ENCODE results near the gene ZC4H2. TPM values are rescaled to one million over a fixed set of nuclear protein-coding genes. Genes with fewer than 3 reads are reported as not detected.
A peak's percentile ranks its signal among the peaks of the same experiment; 100 is the strongest.
"Not testable (repeated sequence)": the region's sequence is repeated elsewhere in the genome, so short reads cannot be mapped to it uniquely, and the experiment has no call there.

The ZC4H2 gene, protein sequence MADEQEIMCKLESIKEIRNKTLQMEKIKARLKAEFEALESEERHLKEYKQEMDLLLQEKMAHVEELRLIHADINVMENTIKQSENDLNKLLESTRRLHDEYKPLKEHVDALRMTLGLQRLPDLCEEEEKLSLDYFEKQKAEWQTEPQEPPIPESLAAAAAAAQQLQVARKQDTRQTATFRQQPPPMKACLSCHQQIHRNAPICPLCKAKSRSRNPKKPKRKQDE
- 39.9 TPM for total RNA-seq

DNA sequence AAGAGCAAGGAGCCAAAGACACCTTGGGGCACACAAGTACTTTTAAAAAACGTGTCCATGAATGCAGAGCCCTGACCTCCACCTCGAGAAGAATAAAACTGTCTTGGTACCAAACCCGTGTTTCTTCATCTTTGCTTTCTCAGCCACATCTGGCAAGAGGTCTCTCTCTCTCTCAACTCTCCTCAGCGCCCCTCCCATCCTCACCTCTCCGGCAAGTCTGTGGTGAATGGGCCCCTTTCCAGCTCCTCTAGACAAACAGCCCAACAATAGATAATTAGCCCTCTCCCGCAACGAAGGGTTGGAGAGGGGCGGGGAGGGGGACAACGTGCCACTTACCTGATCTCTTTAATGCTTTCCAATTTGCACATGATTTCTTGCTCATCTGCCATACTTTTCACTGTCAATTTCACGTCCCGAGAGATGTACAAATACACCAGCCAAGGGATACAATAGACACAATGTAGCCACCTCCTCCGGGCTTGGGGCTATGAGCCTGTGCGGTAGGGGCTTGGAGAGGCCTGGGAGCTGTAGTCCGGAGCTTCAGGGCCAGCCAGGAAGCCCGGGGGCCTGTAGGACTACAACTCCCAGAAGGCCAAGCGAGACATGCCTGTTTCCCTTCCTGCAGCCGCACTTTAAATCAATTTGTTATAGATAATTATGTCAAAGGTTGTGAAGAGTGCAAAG, at the start of gene ZC4H2:
TSS of gene ZC4H2 (minus strand) at position 462 of the 684 bp plus-strand sequence. CDS start at position 389, 73 bp downstream.
- Histone ChIP-seq H3K4me1 (peaks cover 0 to 2% of the 10 kb centered on the region in 2 donors), H3K27ac (peak within 1 kb of the TSS in 1 of 2 donors; percentile 20), H3K27me3 (no peaks in the 10 kb centered on the region), H3K9me3 (no peaks in the 10 kb centered on the region), H3K36me3 (no peaks in the 10 kb centered on the region), H3K4me3 (peak within 1 kb of the TSS; percentile 46 to 73)
- intact Hi-C loops (cut with DNase I) = no loop called here
- DNase-seq (ENCODE audit: low spot score in 2 of 2) = peak; percentile 16 to 84
- TF ChIP-seq, protein P1, sequence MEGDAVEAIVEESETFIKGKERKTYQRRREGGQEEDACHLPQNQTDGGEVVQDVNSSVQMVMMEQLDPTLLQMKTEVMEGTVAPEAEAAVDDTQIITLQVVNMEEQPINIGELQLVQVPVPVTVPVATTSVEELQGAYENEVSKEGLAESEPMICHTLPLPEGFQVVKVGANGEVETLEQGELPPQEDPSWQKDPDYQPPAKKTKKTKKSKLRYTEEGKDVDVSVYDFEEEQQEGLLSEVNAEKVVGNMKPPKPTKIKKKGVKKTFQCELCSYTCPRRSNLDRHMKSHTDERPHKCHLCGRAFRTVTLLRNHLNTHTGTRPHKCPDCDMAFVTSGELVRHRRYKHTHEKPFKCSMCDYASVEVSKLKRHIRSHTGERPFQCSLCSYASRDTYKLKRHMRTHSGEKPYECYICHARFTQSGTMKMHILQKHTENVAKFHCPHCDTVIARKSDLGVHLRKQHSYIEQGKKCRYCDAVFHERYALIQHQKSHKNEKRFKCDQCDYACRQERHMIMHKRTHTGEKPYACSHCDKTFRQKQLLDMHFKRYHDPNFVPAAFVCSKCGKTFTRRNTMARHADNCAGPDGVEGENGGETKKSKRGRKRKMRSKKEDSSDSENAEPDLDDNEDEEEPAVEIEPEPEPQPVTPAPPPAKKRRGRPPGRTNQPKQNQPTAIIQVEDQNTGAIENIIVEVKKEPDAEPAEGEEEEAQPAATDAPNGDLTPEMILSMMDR (IDR thresholded peaks at IDR 0.05) = no peak

DNA sequence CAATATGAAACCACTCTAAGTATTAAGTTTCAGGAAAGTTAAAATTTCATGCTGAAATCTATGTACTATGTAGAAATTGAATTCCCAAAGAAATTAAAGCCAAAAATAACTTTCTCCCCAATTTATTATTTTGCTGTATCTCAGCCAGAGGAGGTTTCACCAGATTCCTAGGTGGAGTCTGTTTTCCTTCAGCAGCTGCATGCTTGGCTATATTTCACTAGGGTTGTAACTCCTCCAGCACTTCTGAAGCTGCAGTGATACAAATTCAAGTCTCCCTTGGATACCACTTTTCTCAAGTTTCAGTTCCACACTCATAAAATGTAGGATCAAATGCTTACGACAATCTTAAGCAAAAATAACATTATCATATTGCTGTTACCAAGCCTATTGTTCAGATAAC, 41.2 kb upstream of the ZC4H2 start:
- intact Hi-C loops (cut with DNase I) = no loop called here
- no peaks in the 10 kb centered on the region for H3K4me1 ChIP-seq
- H3K9me3 ChIP-seq = no peaks in the 10 kb centered on the region
- H3K27me3 ChIP-seq = no peaks in the 10 kb centered on the region
- no peak overlapping the region for H3K4me3 ChIP-seq
- H3K36me3 ChIP-seq = no peaks in the 10 kb centered on the region
- H3K27ac ChIP-seq = no peak overlapping the region
- TF ChIP-seq, protein P1 (IDR thresholded peaks at IDR 0.05) = no peak
- no peak for DNase-seq (ENCODE audit: low spot score in 2 of 2)

DNA sequence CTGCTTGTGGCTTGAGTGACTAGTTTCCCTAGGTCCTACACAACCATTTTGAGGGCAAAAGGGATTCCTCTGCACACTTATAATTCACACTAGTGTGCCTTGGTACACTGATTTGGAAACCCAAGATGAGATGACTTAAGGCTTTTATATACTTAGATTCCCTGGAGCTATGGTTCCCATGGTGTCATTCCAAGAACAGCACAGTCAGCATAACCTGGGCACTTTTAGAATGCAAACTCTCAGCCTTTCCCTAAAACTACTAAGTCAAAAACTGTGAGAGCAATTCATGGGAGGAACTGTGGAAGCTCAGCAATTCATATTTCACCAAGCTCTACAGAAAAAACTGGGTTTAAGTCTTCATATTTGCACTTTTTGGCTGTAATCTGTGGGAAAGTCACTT, 38.0 kb upstream of the ZC4H2 start:
- no peak for DNase-seq (ENCODE audit: low spot score in 2 of 2)
- Histone ChIP-seq H3K4me3 (no peak overlapping the region), H3K4me1 (no peaks in the 10 kb centered on the region), H3K36me3 (no peaks in the 10 kb centered on the region), H3K9me3 (no peaks in the 10 kb centered on the region), H3K27me3 (no peaks in the 10 kb centered on the region), H3K27ac (no peak overlapping the region)
- intact Hi-C loops (cut with DNase I) = no loop called here
- TF ChIP-seq, protein P1 (IDR thresholded peaks at IDR 0.05) = no peak

DNA sequence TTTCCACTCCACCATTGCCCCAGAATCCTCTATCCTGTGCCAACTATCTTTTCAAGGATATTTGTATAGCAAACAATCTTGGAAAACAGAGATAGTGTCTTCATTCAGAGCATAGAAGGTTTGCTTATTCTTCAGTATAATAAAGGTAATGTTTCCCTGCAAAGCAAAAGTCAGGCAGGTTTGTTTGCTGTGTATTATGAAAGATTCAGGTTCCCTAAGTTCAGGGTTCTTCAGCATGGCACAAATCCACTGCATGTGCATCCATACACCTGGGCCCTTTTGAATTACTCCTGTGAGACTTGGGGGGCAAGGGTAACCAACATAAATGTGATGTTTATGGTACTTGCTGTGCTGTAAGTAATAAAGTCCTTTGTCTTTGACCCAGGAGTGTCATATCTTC, 33.2 kb upstream of the ZC4H2 start:
- H3K9me3 ChIP-seq = peaks cover 0 to 3% of the 10 kb centered on the region in 2 donors
- no peak overlapping the region for H3K27ac ChIP-seq
- intact Hi-C loops (cut with DNase I) = no loop called here
- DNase-seq (ENCODE audit: low spot score in 2 of 2) = no peak
- H3K27me3 ChIP-seq = no peaks in the 10 kb centered on the region
- H3K4me3 ChIP-seq = no peak overlapping the region
- H3K4me1 ChIP-seq = no peaks in the 10 kb centered on the region
- TF ChIP-seq, protein P1 (IDR thresholded peaks at IDR 0.05) = no peak
- H3K36me3 ChIP-seq = no peaks in the 10 kb centered on the region

DNA sequence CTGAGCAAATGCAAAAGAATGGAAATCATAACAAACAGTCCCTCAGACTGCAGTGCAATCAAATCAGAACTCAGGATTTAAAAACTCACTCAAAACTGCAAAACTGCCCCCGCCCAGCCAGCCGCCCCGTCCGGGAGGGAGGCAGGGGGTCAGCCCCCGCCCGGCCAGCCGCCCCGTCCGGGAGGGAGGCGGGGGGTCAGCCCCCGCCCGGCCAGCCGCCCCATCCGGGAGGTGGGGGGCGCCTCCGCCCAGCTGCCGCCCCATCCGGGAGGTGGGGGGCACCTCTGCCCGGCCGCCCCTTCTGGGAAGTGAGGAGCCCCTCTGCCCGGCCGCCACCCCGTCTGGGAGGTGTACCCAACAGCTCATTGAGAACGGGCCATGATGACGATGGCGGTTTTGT, 26.0 kb upstream of the ZC4H2 start:
- not testable (repeated sequence) for H3K4me3 ChIP-seq, H3K36me3 ChIP-seq
- peaks cover 8 to 15% of the 10 kb centered on the region in 2 donors for H3K9me3 ChIP-seq

DNA sequence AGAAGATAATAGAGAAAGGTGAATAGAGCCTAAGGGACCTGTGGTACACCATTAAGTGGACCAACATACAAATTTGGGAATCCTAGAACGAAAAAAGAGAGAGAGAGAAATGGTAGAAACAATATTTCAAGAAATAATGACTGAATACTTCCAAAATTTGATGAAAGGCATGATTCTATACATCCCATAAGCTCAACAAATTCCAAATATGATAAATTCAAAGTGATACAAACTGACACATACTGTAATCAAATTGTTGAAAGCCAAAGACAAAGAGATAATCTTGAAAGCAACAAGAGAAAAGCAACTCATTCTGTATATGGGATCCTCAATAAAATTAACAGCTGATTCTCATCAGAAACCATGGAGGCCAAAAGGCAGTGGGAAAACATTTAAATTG, 20.6 kb upstream of the ZC4H2 start:
- H3K4me3 ChIP-seq = no peak overlapping the region
- no peaks in the 10 kb centered on the region for H3K27me3 ChIP-seq
- H3K9me3 ChIP-seq = peaks cover 8 to 20% of the 10 kb centered on the region in 2 donors
- DNase-seq (ENCODE audit: low spot score in 2 of 2) = no peak
- intact Hi-C loops (cut with DNase I) = no loop called here
- H3K36me3 ChIP-seq = no peaks in the 10 kb centered on the region
- H3K4me1 ChIP-seq = no peaks in the 10 kb centered on the region
- TF ChIP-seq, protein P1 (IDR thresholded peaks at IDR 0.05) = no peak
- no peak overlapping the region for H3K27ac ChIP-seq

More for the DNA sequence above, 26.0 kb upstream of the ZC4H2 start:
- intact Hi-C loops (cut with DNase I); H3K27ac ChIP-seq; DNase-seq (ENCODE audit: low spot score in 2 of 2); H3K4me1 ChIP-seq; H3K27me3 ChIP-seq: not testable (repeated sequence)
